GM13977 (cell line): ENCODE data around the gene FBXO21.

ENCODE experiments used
- DNase-seq: peaks from one replicate; pipeline ENCODE4 v3.0.0; 2012; ENCODE audit warnings: low spot score
- in situ Hi-C: fragments of 300-500 bp; cut with MboI; formaldehyde crosslinking; loops from one replicate; pipeline ENCODE4 v1.12.0; 2022; ENCODE audit warnings: low sequenced_read_pairs, low pct_unique_long_range_greater_than_20kb, mixed read lengths, inconsistent platforms; ENCODE audit not compliant: unreplicated experiment
- TF ChIP-seq, protein P1 (sequence below): IDR thresholded peaks from 2 replicates; pipeline ENCODE4 v1.5.1; 2012; ENCODE audit warnings: mild to moderate bottlenecking, control low read depth; ENCODE audit not compliant: insufficient read depth; ENCODE audit errors: extremely low read depth, missing control alignments

Gene FBXO21

DNA sequence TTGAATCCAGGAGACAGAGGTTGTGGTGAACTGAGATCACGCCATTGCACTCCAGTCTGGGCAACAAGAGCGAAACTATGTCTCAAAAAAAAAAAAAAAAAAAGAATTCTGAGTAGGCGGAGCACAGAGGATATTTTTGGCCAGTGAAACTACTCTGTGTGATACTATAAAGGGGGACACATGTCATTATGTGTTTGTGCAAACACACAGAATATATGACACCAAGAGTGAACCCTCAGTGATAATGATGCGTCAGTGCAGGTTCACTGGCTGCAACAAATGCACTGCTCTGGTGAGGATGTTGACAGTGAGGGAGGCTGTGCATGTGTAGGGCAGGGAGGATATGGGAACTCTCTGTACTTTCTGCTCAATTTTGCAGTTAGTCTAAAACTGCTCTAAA, 24.2 kb downstream of the FBXO21 start:
- DNase-seq: no peak
- in situ Hi-C loops: no loop called here
- TF ChIP-seq, protein P1, sequence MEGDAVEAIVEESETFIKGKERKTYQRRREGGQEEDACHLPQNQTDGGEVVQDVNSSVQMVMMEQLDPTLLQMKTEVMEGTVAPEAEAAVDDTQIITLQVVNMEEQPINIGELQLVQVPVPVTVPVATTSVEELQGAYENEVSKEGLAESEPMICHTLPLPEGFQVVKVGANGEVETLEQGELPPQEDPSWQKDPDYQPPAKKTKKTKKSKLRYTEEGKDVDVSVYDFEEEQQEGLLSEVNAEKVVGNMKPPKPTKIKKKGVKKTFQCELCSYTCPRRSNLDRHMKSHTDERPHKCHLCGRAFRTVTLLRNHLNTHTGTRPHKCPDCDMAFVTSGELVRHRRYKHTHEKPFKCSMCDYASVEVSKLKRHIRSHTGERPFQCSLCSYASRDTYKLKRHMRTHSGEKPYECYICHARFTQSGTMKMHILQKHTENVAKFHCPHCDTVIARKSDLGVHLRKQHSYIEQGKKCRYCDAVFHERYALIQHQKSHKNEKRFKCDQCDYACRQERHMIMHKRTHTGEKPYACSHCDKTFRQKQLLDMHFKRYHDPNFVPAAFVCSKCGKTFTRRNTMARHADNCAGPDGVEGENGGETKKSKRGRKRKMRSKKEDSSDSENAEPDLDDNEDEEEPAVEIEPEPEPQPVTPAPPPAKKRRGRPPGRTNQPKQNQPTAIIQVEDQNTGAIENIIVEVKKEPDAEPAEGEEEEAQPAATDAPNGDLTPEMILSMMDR: no peak

DNA sequence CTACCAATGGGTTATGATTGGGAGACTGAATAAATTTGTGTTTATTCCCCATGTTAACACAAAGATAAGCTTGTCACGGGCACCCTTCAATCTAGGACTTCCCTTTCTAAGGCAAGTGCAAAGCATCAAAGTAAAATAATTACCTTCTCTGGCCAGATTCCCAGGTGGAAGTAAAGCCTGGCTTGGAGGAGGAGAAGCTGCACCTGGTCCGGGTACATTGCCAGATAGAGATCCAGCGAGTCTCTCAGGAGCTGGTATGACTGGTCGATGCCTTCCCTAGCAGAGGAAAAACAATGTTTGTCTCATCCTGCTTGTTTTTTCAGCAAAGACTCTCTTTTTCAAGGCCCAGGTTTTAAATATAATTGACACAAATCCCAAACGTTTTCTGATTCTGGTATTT, 24.9 kb downstream of the FBXO21 start:
- no peak for DNase-seq
- TF ChIP-seq, protein P1: no peak
- in situ Hi-C loops: no loop called here

DNA sequence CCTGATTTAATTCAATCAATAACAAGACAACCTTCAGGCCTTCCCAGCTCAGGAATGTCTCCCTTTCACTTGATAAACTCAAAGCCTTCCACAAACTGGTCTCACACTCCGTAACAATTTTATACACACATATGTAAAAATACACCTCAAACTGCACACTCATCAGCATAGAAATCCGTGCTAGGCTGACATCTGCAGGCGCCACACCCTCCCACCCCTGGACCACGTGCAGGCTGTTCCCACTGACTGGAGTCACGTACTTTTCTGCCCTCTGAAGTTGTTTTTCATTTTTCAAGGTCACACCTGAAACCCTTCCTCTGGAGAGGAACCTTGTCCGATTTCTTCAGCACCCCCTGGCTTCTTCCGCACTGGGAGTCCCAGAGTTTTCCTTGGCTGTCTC, 27.6 kb downstream of the FBXO21 start:
- no peak for DNase-seq
- TF ChIP-seq, protein P1: no peak
- in situ Hi-C loops: no loop called here

DNA sequence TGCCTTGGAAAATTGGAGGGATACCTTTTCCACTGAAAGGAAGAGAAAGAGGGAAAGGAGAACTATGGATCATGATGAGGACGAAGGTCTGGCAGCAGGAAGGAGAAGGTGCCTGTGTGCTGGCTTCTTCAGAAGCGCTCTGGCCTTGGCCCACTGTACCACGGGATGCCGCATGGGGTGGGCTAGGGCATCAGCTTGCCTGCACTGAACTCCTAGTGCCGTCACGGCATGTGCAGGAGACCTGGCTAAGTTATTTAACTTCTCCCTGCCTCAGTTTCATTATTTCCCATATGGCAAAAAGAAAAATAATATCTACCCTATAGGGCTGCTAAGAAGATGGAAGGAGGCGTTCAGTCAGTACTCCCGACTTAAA, 28.1 kb downstream of the FBXO21 start:
- TF ChIP-seq, protein P1: no peak
- in situ Hi-C loops: no loop called here
- DNase-seq: no peak

DNA sequence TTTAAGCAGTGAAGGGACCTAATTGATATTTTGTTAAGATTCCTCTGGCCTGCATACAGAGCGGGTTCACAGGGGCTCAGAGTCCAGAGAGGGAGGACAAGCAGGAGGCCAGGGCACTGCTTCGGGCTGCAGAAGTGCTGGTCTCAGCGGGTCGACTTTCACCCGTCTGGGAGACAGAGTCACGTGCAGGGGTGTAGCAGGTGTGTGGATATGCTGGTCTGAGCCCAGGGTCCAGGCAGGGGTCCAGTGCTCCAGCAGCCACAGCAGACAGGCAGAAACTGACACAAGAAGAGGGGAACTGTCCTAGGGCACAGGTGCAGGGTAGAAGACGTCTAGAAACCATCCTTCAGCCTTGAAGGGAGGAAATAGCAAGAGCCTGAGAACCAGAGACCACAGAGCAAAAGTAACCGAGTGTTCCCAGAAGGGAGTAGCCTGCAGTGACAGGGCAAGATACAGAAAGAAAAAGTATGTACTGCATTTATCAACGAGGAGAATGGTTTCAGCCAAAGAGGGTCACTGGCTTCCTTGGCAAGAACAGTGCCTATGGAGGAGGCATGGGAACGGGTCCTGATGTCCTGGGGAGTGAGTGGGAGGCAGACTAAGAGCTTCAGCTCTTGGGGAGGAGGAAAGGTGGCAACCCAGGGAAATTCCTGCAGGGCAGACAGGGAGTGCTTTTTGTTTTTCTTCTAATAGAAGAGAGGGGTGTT, 28.7 kb downstream of the FBXO21 start:
- in situ Hi-C loops: no loop called here
- no peak for DNase-seq
- TF ChIP-seq, protein P1: no peak

DNA sequence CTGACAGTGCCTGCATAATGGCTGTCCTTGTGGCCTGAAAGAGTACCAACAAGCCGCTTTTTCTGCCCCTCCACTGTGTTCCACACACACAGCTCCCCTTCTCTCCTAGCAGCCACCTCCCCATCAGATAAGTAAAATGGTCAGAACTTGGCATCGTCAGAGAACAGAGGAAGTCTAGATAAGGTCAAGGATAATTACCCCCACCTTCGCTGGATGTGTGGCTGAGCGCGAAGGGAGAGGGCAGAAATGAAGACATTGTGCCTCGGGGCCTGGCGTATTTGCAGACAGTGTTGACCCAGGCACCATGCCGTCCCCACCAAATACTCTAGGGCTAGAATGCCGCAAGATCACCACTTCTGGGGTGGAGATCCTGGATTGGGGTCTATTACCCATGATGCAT, 30.6 kb downstream of the FBXO21 start:
- DNase-seq: no peak
- in situ Hi-C loops: no loop called here
- TF ChIP-seq, protein P1: no peak

DNA sequence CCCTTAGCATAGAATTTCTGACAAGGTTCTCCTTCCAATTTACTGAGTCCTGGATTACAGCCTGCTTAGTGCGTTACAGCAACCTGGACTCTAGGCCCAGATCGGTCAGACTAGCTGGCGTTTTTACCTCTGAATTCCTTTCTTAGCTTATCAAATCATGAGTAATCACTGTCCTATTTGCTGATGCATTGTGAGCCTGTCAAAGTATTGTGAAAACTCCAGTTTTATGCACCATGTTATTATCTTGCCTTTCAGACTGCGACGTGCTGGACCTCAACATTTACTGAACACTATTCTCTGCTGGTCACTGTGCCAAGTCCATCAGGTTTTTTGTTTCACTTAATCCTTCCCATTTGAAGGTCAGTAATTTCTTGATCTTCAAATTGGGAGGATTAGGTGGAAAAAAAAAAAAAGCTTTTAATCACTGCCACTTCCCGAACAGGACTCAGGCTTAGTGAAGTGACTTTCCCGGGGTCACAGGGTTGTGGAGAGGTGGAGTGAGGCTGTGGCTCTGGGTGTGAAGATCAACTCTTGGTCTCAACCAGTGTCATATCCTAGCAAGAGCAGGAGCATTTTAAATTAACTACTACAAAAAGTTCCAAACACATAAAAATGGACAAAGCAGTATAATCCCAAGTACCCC, 31.2 kb downstream of the FBXO21 start:
- in situ Hi-C loops: no loop called here
- TF ChIP-seq, protein P1: no peak
- DNase-seq: no peak
